Epithelial cell of prostate (primary cell): ENCODE measurements around the gene RERE.
A peak's percentile ranks its signal among the peaks of the same experiment; 100 is the strongest.

Experiments
- DNase-seq: peaks from one replicate; pipeline ENCODE4 v3.0.0-alpha.2; 2011; ENCODE audit warnings: low read depth, low spot score
- H3K27ac ChIP-seq: fragments of 450-650 bp; 2 replicates; pipeline ENCODE4 v1.5.1; 2017; ENCODE audit warnings: mild to moderate bottlenecking

RERE gene

DNA sequence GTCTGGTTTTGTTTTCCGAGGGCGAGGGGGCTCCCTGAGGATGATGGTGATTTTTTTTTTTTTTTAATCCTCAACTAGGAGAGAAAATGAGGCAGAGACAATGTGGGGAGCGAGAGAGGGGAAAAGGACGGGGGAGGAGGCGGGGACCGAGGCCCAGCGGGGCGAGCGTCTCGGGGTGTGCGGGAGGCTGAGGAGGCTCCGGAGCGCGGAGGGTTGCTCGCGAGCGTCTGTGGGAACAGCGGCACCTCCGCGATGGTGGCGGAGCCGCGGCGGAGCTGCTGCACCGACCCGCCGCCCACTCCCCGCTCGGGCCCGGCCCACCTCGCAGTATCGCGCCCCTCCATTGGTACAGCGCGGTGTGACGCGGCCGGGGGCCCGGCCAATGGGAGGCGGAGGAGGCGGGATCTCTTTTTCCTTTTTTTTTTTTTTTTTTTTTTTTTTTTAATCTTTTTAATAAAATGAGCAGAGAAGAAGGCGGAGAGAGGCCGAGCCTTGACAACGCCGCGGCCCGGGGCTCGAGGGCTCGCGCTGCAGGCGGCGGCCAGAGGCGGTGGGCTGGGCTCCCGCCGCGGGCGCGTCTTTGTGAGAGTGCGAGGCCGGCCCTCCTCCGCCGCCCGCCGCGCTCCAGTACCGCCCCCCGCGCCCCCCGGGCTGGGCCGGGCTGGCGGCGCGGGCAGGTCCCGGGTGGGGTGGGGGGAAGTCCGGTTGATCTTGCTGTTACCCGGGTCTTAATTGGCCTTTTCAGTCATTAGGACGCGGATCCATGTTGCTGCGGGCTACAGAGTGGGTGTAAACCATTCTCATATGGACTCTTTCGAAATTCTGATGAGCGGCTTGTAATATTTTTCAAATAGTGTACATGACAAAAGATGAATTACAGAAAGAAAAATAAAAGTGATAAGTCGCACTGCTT lies at the start of gene RERE:
RERE (minus strand) TSS at position 229 of the 913 bp plus-strand sequence.
- H3K27ac ChIP-seq = peak within 1 kb of the TSS; percentile 92
- peak; percentile 73 for DNase-seq

DNA sequence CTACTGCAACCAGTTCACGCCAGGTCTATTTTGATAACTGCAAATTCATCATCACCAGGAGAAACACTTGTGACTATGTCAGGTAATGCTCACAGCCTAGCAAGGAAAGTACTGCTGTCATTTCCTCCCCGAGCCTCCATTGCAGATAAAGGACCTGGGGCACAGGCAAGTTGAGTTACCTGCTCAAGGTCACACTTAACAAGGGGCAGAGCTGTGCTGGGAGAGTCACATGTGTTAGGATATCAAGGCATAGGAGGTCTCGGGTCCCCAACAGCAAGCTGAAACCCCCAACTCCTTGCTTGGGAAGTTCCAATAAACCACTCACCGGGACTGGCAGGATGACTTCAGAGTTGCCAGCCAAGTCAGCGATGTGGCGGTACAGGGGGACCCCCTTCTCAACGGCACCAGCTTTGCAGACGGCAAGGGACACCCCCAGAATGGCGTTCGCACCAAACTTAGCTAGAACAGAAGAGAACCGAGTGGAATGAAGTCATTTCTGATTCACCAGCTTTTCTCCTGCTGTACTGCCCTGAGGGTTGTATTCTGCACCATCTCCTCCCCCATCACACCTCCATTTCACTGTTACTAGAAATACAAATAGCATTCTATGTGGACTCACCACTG lies 49.5 kb upstream of the RERE start:
- H3K27ac ChIP-seq = no peak overlapping the region
- DNase-seq = no peak

DNA sequence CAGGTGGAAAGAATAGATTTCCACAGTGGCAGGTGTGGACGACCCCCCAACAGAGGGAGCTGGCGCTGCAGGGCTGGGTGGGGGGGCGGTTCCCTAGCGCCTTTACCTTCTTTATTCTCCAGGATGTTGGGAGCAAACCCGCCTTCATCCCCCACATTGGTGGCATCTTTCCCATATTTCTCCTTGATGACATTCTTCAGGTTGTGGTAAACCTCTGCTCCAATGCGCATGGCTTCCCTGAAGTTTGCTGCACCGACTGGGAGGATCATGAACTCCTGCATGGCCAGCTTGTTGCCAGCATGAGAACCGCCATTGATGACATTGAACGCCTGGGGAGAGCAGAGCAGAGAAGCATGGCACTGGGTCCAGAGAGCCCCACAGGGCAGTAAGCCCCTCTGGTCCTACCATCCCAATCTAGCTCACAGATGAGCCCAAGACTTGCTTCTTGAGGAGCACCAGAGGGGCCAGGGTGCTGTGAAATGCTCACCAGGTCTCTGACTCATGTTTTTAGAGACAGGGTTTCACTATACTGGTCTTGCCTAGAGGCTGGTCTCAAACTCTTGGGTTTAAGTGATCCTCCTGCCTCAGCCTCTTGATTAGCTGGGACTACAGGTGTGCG lies 48.8 kb upstream of the RERE start:
- DNase-seq = no peak
- H3K27ac ChIP-seq = no peak overlapping the region

DNA sequence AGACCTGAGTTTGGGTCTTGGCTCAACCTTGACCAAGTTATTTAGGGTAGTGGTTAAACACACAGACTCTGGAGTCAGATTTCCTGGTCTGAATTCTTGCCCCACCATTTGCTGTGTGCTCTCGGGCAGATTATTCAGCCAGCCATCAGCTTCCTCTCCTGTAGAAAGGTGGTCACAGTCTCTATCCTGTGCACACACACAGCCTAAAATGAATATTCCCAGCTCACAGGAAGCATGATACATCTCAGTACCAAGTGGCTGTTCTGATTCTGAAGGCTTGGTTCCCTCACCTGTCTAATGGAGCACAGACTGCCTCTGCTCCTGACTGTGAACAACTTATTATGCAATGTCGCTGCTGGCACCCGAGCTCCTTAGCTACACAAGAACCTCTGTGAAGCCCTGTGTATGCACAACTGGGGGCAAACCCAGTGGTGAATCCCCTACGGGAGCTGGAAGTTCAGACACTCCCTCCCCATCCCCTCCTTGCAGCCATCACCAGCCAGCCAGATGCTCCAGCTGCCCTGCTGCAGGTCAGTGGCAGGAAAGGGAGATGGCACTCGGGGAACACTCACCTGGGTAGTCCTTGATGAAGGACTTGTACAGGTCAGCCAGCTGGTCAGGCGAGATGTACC lies 47.4 kb upstream of the RERE start:
- no peak for DNase-seq
- no peak overlapping the region for H3K27ac ChIP-seq

DNA sequence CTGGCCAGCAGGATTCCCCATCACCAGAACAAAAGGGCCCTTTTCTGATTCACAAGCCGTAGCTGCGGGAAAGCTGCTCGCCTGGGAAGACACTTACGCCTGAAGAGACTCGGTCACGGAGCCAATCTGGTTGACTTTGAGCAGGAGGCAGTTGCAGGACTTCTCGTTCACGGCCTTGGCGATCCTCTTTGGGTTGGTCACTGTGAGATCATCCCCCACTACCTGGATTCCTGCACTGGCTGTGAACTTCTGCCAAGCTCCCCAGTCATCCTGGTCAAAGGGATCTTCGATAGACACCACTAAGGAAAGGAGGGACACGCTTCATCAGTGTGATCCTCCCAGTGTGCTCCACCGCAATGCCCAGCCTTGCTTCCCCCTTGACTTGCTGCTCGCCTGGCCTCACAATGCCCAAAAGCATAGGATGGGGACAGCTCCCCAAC lies 46.4 kb upstream of the RERE start:
- DNase-seq = no peak
- H3K27ac ChIP-seq = no peak overlapping the region

DNA sequence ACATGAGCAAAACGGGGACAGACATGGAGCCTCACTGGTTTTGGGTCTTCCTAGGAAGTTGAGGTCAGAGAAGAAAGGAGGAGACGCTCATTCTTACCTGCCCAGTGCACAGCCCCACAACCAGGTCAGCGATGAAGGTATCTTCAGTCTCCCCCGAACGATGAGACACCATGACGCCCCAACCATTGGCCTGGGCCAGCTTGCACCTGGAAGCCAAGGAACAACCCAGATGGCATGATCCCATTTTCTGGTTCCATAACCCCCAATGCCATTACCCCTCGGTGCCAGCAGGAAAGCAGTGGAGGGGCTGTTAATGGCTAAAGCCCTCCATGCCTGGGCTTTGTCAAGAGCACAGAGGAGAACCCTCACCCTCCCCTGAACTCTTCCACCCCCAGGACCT lies 45.7 kb upstream of the RERE start:
- DNase-seq = no peak
- H3K27ac ChIP-seq = no peak overlapping the region

DNA sequence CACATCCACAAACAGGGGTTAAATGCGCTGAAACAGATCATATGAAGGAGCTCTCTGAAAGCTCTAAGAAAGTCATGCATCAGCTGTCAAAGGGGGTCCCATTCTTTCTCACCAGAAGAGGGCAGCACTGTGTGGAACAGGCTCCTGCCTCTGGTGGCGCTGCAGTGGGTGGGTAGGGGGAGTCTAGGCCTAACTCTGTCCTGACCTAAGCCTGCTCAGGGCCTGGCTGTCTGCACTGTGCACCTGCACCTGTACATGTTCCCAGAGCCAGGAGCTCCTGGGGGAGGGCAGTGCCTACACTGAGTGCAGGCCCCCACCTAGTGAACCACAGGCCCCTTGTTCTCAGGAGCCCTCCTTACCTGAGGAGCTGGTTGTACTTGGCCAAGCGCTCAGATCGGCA lies 45.1 kb upstream of the RERE start:
- no peak overlapping the region for H3K27ac ChIP-seq
- no peak for DNase-seq

DNA sequence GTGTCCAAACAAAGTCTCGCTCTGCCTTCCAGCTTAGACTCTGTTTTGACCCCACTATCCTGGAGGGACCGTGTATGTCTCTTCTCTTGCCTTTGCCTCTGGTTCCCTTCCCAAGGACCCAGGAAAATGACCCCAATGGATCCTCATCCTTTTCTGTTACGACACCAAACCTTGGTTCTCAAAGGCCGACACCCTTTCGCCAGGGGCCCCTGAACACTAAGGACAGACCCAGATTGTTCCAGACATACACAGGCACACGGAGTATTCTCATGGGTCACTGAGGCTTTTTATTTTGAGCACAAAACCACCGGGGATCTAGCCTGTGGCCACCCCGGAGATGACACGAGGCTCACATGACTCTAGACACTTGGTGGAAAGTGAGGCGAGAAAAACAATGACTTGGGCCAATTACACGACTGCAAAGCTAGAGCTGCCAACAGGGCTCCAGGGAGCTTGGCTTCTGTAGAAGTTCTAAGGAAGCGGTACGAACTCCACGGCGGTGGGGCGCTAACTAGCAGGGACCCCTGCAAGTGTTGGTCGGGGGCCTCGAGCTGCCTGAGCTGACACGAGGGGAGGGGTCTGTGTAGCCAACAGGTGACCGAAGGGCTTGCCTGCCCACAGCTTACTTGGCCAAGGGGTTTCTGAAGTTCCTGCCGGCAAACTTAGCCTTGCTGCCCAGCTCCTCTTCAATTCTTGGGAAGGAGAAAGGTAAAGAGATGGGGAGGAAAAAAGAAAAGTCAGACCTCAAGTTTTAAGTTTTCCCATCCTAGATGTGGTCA lies 43.5 kb upstream of the RERE start:
- no peak overlapping the region for H3K27ac ChIP-seq
- no peak for DNase-seq

DNA sequence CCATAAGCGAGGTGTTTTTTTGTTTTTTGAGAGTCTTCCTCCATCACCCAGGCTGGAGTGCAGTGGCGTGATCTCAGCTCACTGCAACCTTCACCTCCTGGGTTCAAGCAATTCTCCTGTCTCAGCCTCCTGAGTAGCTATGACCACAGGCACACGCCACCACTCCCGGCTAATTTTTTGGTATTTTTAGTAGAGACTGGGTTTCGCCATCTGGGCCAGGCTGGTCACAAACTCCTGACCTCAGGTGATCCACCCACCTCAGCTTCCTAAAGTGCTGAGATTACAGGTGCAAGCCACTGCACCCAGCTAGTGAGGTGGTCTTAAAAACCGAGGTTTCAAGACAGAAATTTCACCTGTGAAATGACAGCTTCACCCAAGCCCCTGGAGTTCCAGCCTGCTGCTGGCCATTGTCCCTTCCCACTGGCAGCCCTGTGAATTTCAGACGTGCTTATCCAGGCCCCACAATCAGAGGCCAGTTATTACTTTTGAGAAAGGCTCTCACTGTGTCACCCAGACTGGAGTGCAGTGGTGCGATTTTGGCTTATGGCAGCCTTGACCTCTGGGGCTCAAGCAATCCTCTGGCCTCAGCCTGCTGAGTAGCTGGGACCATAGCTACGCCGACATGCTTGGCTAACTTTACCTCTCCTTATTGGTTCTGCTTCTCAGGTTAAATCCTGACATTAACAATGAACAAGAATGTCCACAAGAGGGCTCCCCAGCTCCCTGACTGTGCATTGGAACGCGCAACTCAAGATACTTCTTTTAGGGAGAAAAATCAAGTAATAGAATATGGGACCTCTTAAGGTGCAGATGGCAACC lies 41.7 kb upstream of the RERE start:
- no peak for DNase-seq
- peak overlapping the region; percentile 9 for H3K27ac ChIP-seq

DNA sequence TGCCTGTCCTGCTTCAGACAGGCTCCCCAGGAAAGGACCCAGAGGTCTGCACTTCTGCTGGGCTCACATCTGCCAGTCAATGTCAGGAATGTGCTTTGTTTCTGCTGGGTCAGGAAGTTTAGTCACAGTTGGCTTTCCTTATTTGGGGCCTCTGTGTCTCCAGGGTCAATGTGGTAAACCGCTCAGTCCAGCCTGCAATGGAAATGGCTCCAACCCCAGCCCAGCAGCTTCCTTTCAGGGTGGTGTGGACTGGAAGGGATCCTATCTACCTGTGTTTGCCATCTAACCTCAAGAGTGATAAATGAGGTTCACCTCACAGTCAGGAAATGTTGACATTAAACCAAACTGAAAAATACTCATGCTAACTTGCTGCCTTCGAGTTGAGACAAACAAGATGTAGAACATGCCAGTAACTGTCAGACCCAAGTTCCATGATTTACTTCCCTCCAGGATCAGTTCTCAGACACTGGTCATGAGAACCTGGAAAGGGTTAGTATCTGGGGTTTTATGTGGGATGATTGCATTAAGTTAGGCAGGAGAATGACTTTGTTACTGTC lies 40.8 kb upstream of the RERE start:
- no peak for DNase-seq
- peak overlapping the region; percentile 21 for H3K27ac ChIP-seq

DNA sequence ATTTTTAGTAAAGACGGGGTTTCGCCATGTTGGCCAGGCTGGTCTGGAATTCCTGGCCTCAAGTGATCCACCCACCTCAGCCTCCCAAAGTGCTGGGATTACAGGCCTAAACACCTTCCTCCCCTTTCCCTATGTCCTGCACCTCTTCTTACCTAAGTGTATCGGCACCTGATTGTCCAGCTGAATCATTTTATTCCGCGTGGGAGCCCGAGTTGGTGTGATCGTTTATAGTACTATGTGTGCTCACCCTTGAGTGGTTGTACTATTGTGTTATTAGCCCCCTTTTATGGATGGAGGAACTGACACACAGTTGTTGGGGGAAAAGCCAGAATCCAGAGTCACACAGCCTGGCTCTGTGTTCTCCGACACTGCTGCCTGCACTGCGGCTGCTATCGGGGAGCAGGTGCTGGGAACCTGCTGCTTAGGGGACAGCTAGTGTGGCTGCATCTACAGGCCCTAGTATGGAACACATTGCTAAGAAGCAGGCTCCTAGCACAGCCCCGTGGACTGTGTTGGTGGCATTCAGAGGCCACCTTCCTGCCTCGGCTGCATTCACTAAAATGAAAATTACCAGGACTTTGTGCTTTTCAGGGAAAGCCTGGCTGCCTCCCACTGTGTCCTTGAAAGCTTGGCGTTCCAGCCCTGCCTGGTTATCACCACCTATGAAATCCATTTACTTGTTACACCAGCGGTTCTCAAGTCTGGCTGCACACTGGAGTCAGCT lies 39.4 kb upstream of the RERE start:
- peak overlapping the region; percentile 21 for H3K27ac ChIP-seq
- no peak for DNase-seq

DNA sequence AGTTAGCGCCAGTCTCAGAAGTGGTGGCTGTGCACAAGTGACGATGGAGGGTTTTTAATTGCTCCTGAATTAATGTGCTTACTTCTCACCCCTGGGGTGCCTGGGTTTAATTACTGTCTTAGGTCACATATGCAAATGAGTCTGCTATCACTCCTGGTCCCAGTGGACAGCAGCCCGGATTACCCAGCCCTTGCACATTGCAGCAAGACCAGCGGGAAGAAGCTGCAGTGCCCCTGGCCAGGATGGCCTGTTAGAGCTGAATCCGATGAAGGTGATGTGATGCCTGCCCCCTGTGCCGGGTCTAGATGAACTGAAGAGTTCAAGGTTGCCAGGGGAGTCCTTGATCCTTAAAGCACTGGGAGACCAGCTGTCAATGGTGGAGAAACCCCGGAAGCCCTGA lies 36.8 kb upstream of the RERE start:
- no peak overlapping the region for H3K27ac ChIP-seq
- DNase-seq = no peak

DNA sequence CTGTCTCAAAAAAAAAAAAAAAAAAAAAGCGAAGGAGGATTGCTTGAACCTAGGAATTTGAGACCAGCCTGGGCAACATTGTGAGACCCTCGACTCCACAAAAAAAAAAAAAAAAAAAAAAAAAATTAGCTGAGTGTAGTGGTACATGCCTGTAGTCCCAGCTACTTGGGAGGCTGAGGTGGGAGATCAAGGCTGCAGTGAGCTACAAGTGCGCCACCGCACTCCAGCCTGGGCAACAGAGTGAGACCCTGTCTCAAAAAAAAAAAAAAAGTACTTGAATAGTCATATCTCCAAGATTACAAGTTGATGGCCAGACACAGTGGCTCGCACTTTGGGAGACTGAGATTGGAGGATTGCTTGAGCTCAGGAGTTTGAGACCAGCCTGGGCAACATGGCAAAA lies 33.6 kb upstream of the RERE start:
- H3K27ac ChIP-seq = no peak overlapping the region
- no peak for DNase-seq

DNA sequence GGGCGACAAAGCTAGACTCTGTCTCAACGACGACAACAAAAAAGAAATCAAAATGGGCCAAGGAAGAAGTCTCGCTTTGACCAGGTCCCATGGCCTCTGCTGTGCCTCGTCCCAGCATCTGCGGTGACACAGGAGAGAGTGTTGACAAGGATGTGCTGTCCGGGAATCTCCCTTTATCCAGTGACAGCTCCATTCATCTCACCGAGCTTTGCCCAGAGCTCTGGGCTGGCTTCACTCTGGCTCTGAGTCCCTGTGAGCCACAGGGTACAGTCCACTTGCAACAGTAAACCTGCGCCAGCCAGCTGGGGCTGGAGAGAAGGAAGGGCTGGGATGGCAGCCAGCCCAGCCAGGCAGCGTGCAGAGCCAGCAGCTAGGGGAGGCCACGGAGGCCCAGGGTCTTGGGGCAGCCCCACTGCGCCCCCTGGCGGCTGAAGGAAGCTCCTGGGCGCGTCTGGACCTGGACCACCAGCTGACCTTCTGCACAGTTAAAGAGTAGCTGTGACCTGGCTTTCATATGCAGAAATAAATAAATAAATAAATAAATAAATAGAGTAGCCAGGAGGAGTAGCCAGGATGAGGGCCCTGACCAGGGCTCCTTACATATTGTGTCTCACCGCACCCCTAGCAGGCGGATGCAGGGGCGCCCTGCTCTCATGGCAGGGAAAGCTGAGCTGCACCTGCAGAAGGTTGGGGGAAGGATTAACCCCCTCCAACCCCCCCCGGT lies 31.4 kb upstream of the RERE start:
- no peak overlapping the region for H3K27ac ChIP-seq
- DNase-seq = no peak

DNA sequence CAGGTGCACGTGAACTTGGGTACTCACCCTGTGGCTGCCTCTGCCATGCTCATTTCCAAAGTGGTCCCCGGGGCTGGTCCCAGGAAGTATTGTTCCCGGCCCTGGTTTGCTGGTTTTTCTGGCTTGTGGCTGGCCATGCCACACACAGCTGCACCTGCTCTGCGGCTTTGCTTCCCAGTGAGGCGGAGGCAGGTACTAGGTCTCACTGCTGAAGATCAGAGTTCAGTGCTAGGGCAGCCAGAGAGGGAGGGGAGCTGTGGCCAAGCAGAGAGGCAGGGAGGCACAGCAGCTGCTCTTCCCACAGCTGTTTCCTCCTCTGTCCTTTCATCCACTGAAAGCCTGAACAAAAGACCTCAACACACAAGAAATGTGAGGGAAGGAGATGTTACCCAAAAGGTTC lies 30.6 kb upstream of the RERE start:
- DNase-seq = no peak
- H3K27ac ChIP-seq = no peak overlapping the region

DNA sequence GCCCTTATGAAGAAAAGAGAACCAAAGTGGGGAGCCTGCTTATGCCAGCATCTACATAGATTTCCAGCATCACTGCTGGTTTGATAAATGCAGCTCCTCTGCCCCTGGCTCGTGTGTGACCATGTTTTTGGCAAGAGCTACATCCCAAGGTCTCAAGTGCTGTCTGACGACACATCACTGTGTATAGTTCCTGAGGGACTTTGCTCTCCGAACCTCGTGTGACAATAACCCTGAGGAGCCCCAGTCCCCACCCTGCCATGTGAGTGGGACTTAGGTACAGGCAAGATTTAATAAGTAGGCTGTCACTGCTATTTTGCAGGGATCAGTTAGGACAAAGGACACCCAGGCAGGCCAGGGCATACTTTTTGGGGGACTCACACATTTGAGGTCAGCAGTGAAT lies 28.8 kb upstream of the RERE start:
- DNase-seq = no peak
- no peak overlapping the region for H3K27ac ChIP-seq
